NCI-H128 (cell line): ENCODE data around the gene TRMT10C.
"Not testable (repeated sequence)": the region's sequence is repeated elsewhere in the genome, so short reads cannot be mapped to it uniquely, and the experiment has no call there.

ENCODE experiments used
- DNase-seq: peaks from one replicate; lab custom pipeline; 2025; ENCODE audit not compliant: unreplicated experiment; lab: John Stamatoyannopoulos, UW

Gene TRMT10C

DNA sequence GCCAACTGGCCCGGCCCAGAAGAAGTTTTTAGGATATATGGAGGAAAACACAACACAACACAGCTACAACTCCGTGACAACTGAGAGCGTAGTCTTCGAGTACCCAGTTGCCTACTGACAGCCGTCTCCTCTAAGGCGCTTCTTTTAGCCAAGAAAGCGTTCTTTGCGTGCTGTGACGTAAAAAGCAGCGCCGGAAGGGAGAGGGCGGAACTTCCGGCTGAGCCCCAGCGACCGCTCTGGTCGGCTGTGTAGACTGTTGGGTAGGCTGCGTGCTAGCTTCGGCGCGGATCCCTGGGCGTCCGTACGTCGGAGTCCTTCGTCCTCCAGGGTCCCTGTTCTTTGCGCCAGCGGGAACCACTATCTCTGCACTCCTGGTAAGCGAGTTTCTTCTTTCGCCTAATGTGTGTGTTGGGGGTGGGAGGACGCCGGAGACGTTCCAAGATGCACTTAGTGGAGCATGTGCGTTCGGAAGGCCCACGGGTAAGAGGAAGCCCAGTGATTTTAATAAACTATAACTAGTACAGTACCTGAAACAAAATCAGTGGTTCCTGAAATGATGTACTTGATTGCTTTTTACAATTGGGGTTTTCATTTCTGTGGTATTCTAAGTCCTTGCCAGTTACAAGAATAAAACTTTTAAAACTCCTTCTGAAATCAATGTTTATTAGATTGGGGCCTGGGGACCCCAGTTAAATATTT, at the start of gene TRMT10C:
Gene TRMT10C, plus strand, starts transcription at position 239 of the 699 bp plus-strand sequence. CDS start 2,914 bp downstream, outside the sequence.
- peak; percentile 72 for DNase-seq

DNA sequence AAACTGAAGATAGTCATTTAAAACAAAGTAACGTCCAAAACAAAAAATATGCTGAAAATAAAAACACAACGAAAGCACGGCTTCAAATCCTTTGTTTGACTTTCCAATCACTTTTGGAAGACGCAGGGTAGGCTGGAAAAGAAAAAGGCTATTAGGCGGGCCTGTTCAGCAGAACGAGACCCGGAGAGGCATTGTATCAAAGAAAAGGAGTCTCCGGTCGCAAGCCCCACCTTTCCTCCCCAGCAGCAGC, 49.3 kb upstream of the TRMT10C start:
- no peak for DNase-seq

DNA sequence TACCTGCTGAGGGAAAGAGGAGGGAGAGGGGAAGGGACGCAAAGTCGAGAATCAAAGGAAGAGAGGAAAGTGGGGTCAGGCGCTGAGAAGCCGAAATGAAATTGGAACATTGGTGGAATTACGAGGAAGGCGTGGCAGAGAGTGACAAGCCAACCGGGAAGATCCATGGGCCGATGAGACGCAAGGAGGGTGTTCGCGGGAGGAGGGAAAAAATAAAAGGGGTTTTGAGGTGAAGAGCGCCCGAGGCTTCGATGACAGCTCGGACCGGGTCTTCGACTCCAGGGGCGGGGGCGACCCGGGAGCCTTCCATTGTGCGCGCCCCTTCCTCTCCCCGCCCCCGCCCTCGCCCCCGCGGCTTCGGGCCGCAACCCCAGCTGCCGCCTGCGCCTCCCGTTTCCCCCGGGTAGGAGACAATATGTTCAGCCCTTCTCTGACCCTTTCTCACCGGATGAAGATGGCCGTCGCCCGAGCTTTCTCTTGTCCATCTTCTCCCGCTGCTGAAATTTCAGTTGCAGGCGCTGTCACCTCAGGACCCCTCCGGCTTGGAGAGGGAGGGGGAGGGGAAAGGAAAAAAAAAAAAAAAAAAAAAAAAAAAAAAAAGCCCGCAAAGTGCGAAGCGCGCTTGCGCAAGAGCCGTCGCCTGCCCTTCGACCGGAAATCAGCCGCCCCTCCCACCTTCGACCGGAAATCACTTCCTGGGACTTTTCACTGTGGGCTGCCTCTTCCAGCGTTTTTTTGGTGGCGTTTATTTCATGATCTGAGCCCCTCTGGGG, 48.8 kb upstream of the TRMT10C start, which contains the start of gene SENP7:
Gene SENP7, minus strand, starts transcription at position 567 of the 773 bp plus-strand sequence. Its CDS starts 82 bp downstream, at position 485.
- peak; percentile 67 for DNase-seq

GRCh38 chr3:101513419-101513986, 48.2 kb upstream of the TRMT10C start:
- DNase-seq: no peak

- DNase-seq: no peak
Measured at GRCh38 chr3:101518421-101518871, 43.2 kb upstream of the TRMT10C start.

- no peak for DNase-seq
Measured at GRCh38 chr3:101519685-101520365, 41.8 kb upstream of the TRMT10C start.

- DNase-seq: no peak
Measured at GRCh38 chr3:101521211-101521701, 40.4 kb upstream of the TRMT10C start.

DNA sequence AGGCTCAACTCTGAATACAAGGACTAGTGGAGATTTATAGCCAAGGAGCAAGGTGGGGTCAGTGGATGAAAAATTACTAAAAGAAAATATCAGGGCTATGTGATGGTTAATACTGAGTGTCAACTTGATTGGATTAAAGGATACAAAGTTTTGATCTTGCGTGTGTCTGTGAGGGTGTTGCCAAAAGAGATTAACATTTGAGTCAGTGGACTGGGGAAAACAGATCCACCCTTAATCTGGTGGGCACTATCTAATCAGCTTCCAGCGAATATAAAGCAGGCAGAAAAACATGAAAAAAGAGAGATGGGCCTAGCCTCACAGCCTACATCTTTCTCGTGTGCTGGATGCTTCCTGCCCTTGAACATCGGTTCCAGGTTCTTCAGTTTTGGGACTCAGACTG, 34.2 kb upstream of the TRMT10C start:
- no peak for DNase-seq

DNA sequence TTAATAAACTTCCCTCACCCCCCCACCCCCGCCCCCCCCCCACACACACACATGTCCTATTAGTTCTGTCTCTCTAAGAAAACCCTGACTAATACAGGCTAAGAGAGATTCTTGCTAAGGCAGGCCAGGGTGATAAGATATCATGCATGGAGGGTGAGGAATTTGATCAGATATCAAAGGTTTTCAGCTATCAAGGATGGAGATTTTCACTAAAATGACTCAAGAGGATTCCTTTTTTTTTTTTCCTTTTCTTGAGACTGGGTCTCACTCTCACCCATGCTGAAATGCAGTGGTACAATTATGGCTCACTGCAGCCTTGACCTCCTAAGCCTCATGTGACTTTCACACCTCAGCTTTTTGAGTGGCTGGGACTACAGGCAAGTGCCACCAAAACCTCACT, 33.8 kb upstream of the TRMT10C start:
- DNase-seq: no peak

GRCh38 chr3:101529816-101530685, 31.6 kb upstream of the TRMT10C start:
- no peak for DNase-seq

GRCh38 chr3:101530686-101531047, 31.0 kb upstream of the TRMT10C start:
- DNase-seq: no peak

DNA sequence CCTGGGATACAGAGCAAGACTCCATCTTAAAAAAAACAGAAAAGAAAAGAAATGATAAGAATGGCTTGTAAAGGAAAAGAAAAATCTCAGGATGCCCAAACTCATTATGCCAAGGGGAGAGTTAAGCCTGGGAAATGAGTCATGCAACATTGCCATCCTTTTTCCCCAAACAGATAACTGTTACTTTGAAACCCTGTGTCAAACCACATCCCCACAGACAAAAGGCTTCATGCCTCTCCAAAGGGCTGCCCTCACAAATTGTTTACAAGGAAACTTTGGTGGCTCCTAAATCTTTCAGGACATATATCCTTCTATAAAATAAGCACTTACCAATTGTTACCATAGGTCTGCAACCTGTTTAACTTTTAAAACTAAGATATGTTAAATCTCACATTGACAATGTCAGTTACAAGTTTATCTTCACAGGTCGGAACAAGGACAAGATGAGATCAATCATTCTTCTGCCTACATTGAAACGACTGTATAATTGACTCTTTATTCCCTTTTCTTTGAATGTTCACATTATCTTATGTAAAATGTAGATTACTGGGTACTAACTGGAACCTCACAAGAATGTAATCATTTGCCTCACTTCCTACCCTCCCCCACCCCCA, 30.1 kb upstream of the TRMT10C start:
- no peak for DNase-seq

DNA sequence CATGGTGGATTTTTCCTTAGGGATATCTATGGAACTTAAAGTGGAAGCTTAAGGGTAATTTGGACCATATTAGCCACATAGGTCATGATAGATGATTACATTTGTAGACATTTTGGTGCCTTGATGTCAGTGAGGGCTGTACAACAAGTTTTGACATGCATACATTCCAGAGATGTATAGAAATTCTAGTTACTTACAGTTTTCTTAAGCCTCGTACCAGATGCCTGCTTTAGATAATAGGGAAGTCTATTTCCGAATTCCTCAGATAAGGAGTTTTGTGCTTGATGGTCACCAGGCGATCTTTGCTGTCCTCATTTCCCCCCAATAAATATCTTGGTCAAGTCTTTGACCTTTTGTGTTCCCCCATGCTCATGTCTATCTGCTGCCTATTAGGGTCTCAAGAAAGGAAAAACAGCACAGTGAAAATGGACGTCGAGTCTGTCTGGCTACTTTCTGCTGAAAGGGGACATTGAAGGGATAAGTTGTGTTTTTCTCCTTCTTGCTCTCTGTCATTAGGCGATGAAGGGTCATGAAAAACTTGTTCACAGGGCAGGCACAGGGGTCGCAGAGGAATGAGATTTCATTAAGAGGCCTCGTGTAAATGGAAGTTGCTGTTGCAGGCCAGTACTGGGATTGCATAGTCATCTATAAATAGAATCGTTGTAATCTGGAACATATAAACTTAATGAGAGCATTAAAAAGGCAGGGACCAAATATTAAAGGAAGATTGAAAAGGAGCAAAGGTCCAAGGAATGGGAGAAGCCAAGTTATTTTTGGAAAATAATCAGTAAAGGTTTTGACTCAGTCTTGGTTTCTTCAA, 28.7 kb upstream of the TRMT10C start:
- no peak for DNase-seq

DNA sequence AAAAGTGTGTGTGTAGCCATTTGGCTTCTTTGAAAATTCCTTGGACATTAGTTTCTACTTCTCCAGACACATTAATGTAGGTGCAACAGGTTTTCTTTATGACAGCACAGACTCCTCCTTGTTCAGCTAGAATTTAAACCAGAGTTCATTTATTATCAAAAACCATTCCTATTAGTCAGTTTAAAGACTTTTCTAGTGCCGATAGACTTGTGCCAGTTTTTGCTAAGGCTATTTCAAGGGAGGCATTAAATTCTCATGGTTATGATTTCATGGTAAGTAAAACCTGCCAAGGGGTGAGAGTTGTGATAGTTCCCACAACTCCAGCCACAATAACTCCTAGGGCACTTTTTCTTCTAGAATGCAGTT, 28.1 kb upstream of the TRMT10C start:
- no peak for DNase-seq

DNA sequence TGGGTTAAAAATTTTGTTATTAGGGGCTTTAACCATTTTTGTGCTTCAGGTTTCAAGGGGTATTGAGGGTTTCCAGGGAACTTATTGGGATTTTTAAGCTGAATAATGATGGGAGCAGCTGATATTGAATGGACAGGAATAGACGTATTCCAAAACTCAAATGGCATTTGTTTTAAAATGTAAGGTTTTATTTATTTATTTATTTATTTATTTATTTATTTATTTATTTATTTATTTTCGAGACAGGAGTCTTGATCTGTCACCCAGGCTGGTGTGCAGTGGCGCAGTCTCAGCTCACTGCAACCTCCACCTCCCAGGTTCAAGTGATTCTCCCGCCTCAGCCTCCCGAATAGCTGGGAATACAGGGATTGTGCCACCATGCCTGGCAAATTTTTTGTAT, 26.4 kb upstream of the TRMT10C start:
- no peak for DNase-seq

DNA sequence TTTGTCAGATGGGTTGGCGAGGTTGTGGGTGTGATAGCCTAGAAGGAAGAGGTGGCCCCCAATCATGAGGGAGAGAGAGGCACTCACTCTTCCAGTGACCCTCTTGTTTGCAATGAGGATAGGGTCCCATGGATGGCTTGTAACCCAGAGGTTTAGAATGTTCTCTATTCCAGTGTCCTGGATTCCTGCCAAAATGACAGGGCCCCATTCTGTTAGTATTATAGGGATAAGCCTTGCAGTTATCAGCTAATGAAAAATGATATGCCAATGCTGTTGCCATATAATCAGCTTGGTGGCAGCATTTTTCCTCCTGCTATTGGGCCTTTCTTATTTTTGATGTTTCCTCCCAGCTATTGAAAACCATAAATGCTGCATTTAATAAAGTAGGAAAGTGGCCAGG, 25.4 kb upstream of the TRMT10C start:
- DNase-seq: no peak

GRCh38 chr3:101536955-101537354, 24.7 kb upstream of the TRMT10C start:
- not testable (repeated sequence) for DNase-seq

GRCh38 chr3:101542957-101543356, 18.7 kb upstream of the TRMT10C start:
- no peak for DNase-seq

- no peak for DNase-seq
Measured at GRCh38 chr3:101544161-101544850, 17.4 kb upstream of the TRMT10C start.
